NCI-H1436 (cell line): ENCODE data around the gene AKT1.
A peak's percentile ranks its signal among the peaks of the same experiment; 100 is the strongest.

Experiments
- DNase-seq: peaks from one replicate; lab custom pipeline; 2025; lab: John Stamatoyannopoulos, UW

Gene AKT1

GRCh38 chr14:104772707-104773504 is 22.6 kb downstream of the AKT1 start:
- DNase-seq = no peak

DNA sequence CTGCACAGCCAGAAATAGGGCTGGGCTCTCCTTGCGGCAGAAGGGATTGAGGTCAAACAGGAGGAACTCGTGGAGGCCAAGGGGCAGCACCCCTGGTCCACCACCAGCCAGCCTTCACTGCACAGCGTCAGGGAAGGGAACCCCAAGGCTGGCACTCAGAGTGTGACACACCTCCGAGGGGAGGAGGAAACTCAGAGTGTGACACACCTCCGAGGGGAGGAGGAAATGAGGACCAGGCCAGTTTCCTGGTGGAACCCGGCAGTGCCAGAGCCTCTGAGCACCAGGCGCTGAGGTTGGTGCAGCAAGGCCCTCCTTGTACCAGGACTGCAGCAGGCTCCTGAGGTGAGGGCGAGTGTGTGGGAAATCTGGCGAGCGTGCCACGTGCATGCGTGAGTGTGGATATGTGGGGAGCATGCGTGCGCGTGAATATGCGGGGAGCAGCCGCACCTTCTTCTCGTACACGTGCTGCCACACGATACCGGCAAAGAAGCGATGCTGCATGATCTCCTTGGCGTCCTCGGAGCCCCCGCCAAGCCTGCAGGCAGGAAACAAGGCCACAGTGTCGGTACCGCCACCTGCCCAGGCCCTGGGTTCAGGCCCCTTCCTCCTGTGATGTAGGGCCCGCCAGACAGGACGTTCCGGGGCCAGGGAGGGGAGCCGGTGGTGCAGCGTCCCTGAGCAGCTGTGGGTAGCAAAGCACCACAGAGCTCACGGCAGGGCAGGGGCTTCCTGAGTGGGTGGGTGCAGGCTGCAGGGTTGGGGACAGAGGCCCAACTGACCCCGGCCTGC is 23.4 kb downstream of the AKT1 start:
- no peak for DNase-seq

DNA sequence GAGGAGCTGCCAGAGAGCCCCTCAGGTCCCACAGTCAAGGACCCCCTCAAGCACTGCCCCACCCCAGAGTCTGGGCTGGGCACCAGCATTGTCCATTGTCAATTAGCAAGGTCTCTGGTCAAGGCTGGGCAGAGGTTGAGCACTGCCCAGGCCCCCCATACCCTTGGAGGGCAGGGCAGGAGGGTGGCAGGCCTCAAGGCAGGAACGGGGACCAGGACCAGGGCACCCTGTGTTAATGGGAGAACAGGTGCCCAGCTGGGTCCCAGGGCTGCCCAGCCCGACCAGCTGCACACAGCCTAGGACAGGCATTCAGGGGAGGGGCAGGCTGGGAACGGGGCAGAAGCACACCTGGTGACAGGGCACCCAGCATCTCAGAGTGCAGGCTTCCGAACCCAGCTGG is 24.2 kb downstream of the AKT1 start:
- DNase-seq = no peak

DNA sequence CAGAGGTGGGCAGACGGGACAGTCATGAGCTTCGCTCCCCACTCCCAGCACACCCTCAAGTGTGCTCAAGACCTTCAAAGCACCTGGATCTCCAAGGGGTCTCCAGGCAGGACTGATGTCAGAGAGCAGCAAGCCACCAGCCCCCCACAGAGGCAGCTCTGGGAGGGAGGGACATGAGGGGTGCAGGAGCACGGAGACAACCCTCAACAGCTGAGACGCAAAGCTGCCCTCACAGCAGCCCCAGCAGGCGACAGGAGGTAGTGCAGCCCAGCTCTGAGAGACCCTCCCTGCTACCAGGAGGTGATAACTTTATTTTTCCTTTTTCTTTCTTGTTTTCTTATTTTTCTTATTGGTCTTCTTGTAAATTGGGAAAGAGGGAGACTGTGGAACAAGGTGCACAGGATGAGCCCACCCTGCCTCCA is 24.7 kb downstream of the AKT1 start:
- DNase-seq = no peak

GRCh38 chr14:104770072-104770579 is 25.4 kb downstream of the AKT1 start:
- no peak for DNase-seq

- DNase-seq = no peak
Measured at GRCh38 chr14:104769324-104770071, 26.1 kb downstream of the AKT1 start.

DNA sequence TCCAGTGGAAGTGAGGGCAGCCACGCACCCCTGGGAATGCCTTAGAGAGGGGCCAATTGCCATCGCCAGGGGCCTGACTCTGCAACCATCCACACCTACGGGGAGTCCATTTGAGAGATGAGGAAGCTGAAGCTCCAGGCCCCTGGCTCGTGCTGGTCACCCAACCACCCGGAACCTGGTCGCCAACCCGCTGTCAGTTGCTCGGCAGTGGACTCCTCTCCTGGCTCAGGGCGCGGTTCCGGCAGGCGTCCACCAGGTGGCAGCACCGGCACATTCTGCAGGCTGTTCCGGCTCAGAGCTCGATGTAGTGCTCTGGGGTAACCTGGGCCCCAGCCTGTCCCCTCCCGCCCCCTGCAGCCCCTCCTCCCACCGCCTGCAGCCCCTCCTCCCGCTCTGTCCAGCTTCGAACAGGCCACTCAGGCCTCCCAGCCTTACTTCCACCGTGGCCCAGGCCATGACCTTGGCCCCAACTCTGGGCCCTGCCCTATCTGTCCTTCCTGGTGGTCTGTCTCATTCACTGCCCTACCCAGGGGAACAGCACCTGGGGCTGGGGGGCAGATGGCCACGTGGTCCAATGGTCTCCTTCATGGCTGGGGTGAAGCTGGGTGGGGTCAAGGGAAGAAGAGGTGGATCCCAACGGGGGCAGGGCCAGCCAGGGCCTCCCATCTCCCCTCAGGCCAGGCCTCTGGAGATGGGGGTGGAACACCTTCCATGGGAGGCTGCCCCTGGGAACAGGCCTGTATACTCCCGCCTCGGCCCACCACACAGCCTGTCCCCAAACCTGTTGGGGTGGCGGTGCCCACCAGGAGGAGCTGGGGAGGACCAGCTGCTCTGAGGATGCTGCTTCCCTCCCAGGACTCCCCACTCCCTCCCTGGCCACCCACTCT is 26.9 kb downstream of the AKT1 start:
- DNase-seq = peak; percentile 49

GRCh38 chr14:104767634-104767918 is 28.0 kb downstream of the AKT1 start:
- no peak for DNase-seq

GRCh38 chr14:104766863-104767633 is 28.5 kb downstream of the AKT1 start:
- no peak for DNase-seq

GRCh38 chr14:104766256-104766862 is 29.2 kb downstream of the AKT1 start:
- no peak for DNase-seq

- DNase-seq = no peak
Measured at GRCh38 chr14:104765517-104765916, 30.0 kb downstream of the AKT1 start.

DNA sequence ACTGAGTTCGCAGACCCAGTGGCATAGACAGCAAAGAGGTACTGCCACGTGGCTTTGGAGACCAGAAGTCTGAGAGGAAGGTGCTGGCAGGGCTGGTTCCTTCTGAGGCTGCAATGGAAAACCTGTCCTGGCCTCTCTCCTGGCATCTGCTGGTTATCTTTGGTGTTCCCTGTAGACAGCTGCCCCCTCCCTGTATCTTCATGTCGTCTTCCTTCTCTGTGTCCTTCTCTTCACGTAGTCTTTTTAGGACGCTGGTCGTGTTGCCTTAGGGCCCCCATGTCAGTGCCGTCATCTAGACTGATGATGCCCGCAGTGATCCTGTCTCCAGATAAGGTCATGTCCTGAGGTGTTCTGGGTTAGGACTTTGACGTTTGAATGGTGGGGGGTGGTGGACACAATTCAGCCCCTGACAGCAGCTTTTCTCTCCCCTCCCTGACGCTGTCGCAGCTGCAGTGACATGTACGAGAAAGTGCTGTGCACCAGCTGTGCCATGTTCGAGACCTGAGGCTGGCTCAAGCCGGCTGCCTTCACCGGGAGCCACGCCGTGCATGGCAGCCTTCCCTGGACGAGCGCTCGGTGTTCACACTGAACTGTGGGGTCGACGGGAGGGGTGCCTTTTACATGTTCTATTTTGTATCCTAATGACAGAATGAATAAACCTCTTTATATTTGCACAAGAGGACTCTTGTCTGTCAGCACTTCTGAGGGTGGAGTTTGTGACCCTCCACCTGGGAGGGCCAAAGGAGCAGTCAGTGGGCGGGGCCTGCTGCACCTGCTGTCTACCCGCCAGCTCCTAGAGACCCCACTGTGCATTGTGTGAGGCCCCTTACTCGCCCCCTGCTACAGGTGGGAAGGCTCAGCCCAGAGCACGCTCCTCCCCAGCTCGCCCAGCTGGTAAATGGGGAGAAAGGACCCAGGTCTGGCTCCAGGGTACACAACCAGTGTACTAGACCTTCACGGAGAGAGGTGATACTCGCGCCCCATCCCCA is 36.3 kb downstream of the AKT1 start:
- DNase-seq = no peak

GRCh38 chr14:104757681-104758392 is 37.7 kb downstream of the AKT1 start:
- no peak for DNase-seq

DNA sequence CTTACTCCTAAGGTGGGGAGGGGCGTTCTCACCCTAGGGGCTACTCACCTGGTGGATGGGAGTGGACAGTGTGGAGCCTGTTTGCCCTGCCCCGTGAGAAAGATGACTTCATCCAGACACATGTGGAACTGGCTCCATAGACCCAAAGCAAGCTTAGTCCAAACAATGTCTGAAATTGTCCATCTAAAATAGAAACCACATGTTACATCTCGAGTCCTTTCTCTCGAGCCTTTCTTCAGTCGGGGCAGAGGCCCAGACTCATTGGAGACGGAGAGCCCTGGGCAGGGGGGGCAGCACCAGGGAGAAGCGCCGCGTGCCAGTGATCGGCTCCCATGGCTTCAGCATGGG is 38.3 kb downstream of the AKT1 start:
- no peak for DNase-seq

GRCh38 chr14:104756477-104757237 is 38.9 kb downstream of the AKT1 start:
- DNase-seq = no peak

GRCh38 chr14:104755621-104756020 is 39.9 kb downstream of the AKT1 start:
- no peak for DNase-seq

GRCh38 chr14:104754213-104754851 is 41.2 kb downstream of the AKT1 start:
- DNase-seq = no peak
